GDM1 (cell line): Measurements from ENCODE around the gene RDH11.
"Not testable (repeated sequence)": the region's sequence is repeated elsewhere in the genome, so short reads cannot be mapped to it uniquely, and the experiment has no call there.

ENCODE experiments used
- DNase-seq: peaks from one replicate; lab custom pipeline; 2025; lab: John Stamatoyannopoulos, UW

RDH11 gene

DNA sequence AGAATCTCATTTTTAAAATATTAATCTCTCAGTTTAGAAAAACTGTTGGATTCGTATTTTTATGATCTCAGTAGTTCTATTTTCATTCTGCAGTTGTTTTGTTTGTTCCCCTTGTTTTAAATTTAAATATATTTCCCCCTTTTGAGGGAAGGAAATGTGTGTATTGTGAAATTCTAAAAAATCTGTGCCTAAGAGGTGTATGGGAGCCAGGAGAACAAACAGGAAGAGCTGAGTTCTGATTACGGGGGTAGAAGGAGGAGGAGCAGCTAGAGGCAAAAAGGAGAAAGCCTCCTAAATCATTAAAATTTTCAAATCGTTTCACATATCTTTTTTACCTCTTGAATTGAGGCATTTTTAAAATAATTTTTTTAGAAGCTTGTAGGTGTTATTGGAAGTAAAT is 8.4 kb upstream of the RDH11 start:
- no peak for DNase-seq

DNA sequence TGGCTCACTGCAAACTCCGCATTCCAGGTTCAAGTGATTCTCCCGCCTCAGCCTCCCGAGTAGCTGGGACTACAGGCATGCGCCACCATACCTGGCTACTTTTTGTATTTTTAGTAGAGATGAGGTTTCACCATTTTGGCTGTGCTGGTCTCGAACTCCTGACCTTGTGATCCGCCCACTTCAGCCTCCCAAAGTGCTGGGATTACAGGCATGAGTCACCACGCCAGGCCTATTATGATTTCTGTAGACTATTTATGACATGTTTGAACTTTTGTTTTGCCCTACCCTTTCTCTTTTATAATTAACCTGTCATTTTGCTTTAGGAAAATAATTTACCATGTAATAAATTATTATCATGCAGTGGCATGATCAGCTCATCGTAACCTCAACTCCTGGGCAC is 5.9 kb upstream of the RDH11 start, which contains the start of gene RDH12:
Gene RDH12 (plus strand): TSS at position 395 of the 400 bp plus-strand sequence. CDS start 20,757 bp downstream, outside the sequence.
- DNase-seq: not testable (repeated sequence)

DNA sequence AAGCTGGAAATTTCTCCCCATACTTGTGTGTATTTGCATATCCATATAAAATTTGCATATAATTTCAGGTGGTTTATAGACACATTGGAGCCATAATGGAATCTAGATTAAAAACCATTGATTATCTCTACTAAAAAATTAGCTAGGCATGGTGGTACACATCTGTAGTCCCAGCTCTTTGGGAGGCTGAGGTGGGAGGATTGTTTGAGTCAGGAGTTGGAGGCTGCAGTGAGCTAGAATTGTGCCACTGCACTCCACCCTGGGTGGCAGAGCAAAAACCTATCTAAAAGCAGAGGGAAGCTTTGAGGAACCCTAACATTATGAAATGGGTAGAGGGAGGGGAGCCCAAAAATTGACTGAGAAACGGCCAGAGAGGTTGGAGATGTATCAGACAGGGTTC is 2.6 kb upstream of the RDH11 start:
- no peak for DNase-seq

DNA sequence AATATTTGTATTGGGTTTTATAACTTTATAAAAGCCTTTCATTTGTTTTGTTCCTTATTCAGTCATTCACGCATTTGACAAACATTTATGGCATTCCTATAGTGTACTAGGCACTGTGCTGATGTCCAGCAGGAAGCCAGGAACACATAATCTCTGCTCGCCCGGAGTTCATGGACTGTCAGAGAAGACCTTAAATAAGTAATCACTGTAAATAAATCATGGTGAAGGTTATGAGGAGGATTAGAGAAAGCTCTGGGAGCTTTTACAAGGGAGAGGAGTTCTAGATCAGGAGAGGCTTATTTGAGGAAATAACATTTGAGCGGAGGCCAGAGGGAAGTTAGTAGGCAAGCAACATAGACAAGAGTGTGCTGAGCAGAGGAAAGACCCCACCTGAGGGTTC is 1.4 kb upstream of the RDH11 start:
- no peak for DNase-seq

DNA sequence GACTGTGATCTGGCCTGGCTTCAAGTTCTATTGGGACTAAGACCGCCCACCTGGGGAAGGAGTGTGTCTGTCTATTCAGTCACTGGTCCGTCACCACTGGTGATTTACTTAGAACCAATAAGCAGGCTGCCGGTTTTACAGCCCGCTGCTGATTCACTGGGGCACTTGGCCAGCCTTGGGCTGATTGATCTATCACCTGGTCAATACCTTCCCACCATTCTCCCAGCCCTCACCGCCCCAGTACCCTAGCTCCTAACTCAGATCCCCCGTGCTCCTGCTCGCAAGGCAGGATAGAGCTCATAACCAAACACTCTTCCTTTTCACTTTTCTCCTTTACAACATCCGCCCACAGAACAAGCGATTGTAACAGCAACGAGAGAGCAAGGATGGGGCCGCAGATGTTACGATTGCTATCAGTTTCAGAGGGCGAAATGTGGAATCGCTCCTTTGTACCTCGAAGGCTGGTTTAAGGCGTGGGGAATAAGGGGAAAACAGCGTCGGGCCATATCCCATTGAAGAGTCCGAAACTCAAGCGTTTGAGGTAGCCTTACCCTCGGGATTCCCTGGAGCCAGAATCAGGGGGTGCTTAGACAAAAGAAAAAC is 672 bp downstream of the RDH11 start:
- peak; percentile 56 for DNase-seq

DNA sequence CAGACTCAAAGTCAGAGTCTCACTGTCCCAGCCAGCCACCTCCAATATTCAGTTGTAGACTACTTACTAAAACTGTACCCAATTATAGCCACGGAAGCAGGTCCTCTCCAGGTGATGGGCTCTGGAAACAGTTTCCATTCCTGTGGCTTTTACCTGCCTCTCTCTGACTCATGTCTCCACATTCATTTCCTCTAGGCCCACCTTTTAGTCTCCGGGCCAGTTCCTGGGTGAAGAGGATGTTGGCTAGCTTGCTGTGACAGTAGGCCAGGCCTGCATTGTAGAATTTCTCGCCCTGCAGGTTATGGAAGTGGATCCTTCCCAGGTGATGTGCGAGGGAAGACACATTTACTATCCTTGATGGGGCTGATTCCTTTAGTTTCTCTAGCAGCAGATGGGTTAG is 5.6 kb downstream of the RDH11 start:
- DNase-seq: no peak

DNA sequence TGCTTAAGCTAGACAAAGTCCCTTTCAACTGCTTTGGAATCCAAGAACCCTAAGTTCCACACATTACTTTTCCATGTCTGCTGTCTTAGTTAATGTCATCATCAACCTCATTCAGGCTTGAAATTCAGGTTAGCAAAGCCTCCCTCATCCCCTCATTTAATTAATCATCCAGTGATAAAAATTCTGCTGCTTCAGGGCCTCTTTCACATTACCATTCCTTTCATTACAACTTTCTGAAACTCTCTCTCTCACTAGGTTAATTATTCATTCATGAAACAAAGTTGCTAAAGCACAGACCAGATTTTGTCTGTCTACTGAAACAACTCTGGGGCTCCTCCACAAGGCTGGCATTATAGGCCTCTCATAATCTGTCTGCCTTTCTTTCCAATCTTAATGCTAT is 11.7 kb downstream of the RDH11 start:
- DNase-seq: no peak

- DNase-seq: no peak
Observed at GRCh38 chr14:67680941-67681340, 14.6 kb downstream of the RDH11 start.

DNA sequence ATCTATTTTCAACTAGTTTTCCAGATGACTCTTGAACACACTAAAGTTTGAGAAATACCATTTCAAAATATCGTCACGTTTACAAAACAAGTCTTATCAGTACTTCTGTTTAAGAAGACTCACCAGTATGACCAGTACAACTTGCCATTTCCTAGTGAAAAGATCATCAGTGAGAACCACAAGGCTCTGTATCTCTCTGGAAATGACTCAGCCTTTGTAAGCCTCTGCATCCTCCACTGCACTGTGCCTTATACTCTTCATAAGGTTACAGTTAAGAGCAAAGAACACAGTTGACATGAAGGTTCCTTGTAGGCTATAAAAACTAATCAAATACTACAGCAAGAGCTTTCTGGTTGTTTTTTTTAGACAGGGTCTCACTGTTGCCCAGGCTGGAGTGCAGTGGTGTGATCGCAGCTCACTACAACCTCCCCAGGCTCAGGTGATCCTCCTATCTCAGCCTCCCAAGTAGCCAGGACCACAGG is 15.4 kb downstream of the RDH11 start:
- DNase-seq: no peak

DNA sequence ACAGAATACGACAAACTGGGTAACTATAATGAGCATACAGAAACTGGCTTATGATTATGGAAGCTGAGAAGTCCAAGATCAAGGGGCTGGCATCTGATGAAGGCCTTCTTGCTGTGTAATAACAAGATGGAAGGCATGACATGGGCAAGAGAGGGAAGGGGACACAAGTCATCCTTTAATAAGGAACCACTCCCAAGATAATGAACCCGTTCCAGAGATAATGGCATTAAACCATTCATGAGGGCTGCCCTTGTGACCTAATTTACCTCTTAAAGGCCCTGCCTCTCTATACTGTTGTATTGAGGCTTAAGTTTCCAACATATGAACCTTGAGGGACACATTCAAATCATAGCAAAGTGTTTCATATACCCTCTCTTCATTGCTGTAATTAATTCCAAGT is 16.6 kb downstream of the RDH11 start:
- DNase-seq: no peak

GRCh38 chr14:67675219-67675582 is 20.4 kb downstream of the RDH11 start:
- no peak for DNase-seq

DNA sequence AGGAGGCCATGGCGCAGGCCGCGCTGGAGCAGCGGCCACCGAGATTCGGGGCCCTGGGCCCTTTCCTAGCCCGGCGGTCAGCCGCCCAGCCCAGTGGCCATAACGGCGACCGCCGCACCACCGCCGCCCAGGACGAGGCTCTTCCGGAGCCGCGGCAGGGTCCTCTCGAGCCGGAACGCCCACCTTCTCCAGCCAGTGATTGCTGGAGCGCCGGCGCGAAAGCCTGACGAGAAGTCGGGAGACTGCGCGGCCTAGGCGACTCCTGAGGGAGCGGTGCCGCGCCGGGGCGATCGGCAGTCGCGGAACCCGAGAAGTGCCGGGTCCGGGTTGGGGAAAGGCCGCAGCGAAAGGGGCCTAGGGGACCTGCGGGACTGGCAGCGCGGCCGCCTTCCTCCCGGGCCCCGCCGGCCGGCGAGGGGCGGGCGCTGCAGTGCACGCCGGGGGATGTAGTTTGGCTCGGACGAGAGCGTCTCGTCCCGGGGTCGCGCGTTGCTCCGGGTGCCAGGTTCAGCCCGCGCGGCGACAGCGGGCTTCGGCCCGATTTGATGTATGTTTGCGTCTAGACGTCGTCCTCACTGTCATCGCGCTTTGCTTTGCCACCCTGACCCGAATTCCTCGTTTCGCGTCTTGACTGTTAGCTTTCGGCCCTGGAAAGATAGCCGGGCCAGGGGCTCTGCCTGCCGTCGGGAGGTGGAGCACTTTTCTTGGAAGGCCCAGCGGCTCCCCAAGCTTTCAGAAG is 20.9 kb downstream of the RDH11 start, which contains the start of gene VTI1B:
Gene VTI1B (minus strand): TSS at position 153 of the 739 bp plus-strand sequence. CDS start 143 bp downstream, at position 10.
- DNase-seq: peak; percentile 76

DNA sequence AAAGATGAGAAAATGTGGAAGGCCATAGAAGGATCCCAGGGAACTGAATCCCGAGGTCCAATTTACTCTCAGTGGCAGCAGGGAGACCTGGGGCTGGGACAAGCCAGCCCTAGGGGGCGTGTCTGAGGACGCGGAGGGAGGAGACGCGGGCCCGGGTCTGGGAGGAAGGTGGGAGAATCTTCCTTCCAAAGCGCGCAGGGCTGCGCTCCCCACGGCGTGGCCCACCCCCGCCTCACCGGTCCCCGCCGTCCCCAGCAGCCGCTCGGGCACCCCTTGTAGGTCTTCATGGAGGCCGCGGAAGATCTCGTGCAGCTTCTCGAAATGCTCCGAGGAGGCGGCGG is 21.5 kb downstream of the RDH11 start:
- DNase-seq: peak; percentile 11

- no peak for DNase-seq
Observed at GRCh38 chr14:67673451-67673850, 22.1 kb downstream of the RDH11 start.

- DNase-seq: no peak
Observed at GRCh38 chr14:67668559-67668958, 27.0 kb downstream of the RDH11 start.

DNA sequence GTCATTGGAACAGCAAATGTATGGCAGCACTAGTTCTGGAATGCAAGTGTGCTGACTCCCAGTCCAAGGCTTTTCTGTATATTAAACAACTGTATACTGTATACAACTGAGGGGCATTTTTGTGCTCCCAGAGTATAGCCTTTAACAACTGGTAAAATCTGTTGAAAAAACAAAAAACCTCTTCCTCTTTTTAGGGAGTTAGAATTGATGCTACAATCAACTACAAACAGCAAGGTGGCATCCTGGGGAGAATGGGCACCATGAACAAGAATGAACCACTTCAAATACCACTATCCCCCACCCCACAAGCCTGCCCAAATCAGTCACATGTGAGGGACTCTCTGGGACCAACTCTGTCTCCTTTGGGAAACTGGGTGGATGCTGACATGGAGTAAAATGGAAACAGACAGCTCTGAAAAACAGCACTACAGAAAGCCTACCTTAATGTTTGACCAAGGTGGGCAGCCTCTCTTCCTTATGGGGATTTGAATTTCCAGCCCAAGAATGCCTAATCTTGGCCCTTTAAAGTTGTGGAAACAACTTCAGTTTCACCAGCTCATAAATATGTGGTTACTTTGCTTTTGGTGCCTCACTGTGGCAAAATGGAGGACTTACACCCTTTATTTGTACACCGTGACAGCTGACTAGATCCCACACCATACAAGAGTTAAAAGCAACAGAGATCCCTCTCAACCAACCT is 28.7 kb downstream of the RDH11 start:
- DNase-seq: peak; percentile 32

DNA sequence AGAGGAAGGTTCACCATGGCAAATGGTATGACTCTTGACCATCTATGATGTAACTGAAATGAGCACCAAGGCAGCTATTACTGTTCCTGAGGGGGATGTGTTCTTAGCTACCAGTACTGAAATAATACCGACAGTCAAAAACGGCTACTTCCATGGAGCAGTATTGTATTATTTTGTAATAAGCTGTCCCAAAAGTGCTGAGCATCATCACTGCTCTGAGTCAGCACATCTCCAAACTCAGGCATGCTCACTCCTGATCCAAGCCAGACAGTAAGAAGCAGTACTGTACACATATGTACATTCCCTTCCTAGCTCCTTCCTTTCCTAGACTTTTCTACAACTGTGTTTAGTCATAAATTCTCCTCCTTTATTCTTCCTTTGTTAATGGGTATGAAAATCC is 29.7 kb downstream of the RDH11 start:
- DNase-seq: no peak

DNA sequence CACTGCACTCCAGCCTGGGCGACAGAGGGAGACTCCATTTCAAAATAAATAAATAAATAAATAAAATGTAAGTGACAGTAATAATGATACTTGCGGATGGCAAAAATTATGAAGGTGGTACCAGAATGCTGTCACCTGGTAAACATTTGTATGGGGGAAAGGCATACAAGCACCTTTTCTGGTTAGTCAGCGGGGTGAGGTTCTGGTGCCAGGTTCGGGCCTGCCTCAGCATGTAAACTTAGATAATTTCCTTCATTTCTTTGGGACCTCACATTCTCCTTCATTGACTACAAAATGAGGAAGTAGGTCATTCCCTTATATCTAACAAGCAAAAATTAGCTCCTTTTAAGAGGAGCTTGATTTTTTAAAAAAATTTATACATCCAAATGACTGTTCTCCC is 31.9 kb downstream of the RDH11 start:
- no peak for DNase-seq

DNA sequence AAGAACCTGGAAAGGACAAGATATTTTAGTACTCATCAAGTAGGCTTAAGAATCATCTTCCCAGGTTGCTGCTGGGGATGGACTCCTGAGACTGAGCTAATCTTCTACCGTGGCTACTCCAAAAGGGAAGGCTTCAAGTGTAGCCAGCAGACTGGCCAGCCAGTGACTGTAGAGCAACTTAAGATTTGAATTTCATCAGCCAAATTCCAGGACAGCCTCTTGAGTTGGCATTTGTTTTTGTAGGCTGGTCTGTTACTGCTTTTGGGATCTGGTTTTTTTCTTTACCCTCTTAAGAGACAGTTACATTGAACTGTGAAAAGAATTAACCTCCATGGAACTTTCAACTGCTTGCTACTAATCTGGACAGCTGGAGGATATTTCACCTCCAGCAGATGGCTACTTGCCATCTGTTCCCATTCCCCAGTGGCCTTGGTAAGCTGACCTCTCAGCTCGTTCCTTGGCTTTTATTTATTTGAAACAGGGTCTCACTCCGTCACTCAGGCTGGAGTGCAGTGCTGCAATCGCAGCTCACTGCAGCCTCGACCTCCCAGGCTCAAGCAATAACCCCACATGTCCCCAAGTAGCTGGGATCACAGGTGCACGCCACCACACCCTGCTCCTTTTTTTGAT is 41.8 kb downstream of the RDH11 start:
- DNase-seq: no peak

DNA sequence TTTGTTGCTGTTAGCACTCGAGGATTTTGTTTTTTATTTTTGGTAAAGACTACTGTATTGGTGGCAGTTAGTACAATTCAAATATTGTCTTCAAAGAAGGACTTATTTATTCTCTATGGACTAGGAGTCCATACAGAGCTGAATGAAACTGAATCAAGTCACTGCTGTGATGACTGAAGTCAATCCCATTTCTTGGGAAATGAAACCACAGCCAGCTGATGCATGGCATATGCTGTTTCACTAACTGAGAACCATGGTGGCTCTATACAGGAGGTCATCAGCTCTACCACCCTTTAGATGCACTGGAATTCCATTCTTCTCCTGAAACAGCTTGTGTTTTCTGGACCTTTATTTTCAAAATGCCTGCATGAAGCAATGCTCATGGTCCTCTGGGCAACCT is 43.4 kb downstream of the RDH11 start:
- no peak for DNase-seq

- no peak for DNase-seq
Observed at GRCh38 chr14:67650694-67651093, 44.9 kb downstream of the RDH11 start.

DNA sequence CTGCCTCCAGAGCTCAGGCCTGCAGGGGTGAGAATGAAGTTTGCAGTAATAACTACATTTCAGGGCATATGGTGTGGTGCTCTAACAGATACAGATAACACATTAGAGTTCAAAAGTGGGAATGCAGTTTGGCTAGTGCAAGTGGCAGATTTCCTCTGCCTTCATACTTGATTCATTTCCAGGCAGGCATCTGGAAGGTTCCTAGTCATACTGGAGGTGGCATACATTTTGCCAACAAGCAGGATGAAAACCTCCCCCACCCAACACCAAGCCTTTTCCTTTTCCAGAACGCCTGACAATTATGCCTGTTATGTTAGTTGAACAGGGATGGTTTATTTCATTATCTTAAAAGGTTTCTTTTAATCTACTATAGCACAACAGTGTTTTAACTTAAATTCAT is 45.4 kb downstream of the RDH11 start:
- DNase-seq: no peak

DNA sequence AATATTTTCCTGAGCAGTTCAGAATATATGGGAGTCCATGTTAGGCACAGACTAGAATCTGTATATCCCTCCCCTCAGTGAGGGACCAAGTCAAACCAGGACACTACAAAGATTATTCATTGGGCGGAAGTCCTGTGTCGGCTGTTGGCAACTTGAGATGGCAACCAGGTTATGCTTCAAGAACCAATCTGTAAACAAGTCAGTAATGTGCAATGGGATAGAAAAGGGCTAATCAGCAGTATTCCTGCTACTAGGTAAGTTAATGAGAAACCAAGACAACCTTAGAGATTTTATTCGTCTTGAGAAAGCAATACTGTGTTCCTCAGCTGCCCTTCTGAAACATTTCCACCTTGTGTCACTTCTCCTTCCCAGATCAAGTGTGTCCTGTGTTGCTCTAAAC is 49.4 kb downstream of the RDH11 start:
- DNase-seq: no peak
